ENCODE results near the gene PHF24.

GRCh38 chr9:34958411-34958982 is 412 bp downstream of the PHF24 start:
- TF ChIP-seq, protein P1, sequence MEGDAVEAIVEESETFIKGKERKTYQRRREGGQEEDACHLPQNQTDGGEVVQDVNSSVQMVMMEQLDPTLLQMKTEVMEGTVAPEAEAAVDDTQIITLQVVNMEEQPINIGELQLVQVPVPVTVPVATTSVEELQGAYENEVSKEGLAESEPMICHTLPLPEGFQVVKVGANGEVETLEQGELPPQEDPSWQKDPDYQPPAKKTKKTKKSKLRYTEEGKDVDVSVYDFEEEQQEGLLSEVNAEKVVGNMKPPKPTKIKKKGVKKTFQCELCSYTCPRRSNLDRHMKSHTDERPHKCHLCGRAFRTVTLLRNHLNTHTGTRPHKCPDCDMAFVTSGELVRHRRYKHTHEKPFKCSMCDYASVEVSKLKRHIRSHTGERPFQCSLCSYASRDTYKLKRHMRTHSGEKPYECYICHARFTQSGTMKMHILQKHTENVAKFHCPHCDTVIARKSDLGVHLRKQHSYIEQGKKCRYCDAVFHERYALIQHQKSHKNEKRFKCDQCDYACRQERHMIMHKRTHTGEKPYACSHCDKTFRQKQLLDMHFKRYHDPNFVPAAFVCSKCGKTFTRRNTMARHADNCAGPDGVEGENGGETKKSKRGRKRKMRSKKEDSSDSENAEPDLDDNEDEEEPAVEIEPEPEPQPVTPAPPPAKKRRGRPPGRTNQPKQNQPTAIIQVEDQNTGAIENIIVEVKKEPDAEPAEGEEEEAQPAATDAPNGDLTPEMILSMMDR (IDR thresholded peaks at IDR 0.05) = no peak
- no peak for TF ChIP-seq POLR2A (IDR thresholded peaks at IDR 0.05)

All from lower leg skin (tissue), 3 donors.